Heart right ventricle (tissue), 16 donors: ENCODE data around the gene ZNF609. TPM values are rescaled to one million over a fixed set of nuclear protein-coding genes. Genes with fewer than 3 reads are reported as not detected.

Experiments used
- ATAC-seq, 8 donors: fragments of 200-7000 bp; cut with Tn5 transposase; one replicate each; pipeline ENCODE4 v1.9.1; 2020; ENCODE audit warnings: mild to moderate bottlenecking in 8 of 8, moderate library complexity in 8 of 8, moderate number of reproducible peaks in 1 of 8
- DNase-seq, 2 donors: peaks; one replicate each; pipeline ENCODE4 v3.0.0-alpha.2; 2020
- H3K27ac ChIP-seq, 10 donors: fragments of 200-600 bp; sonication (generic) in 2 of 10; one replicate each; pipeline versions ENCODE4 v1.5.0 to v1.8.0; 2020 to 2022; ENCODE audit warnings: mild to moderate bottlenecking in 3 of 10
- H3K27me3 ChIP-seq, 7 donors: fragments of 200-600 bp; one replicate each; pipeline ENCODE4 v1.8.0; 2021 to 2022; ENCODE audit warnings: mild to moderate bottlenecking in 2 of 7
- H3K36me3 ChIP-seq, 9 donors: fragments of 200-600 bp; sonication (generic) in 1 of 9; one replicate each; pipeline versions ENCODE4 v1.5.0 to v1.8.0; 2020 to 2022; ENCODE audit warnings: mild to moderate bottlenecking in 2 of 9
- H3K4me1 ChIP-seq, 9 donors: fragments of 200-600 bp; sonication (generic) in 1 of 9; one replicate each; pipeline versions ENCODE4 v1.5.0 to v1.8.0; 2020 to 2022; ENCODE audit warnings: mild to moderate bottlenecking in 4 of 9
- H3K4me3 ChIP-seq, 10 donors: fragments of 200-600 bp; sonication (generic) in 2 of 10; one replicate each; pipeline versions ENCODE4 v1.5.0 to v1.8.0; 2020 to 2022; ENCODE audit warnings: mild to moderate bottlenecking in 7 of 10, moderate library complexity in 2 of 10
- H3K9me3 ChIP-seq, 11 donors: fragments of 200-600 bp in 10 of 11; sonication (generic) in 2 of 11; one replicate each; pipeline versions ENCODE4 v1.5.0 to v1.8.0; 2013 to 2022; ENCODE audit warnings: mild to moderate bottlenecking in 2 of 11, control low read depth in 1 of 11, moderate library complexity in 1 of 11
- CTCF ChIP-seq, 9 donors: fragments of 200-600 bp; sonication (generic) in 2 of 9; IDR thresholded peaks; one replicate each; pipeline versions ENCODE4 v1.5.0 to v1.8.0; 2021 to 2022; ENCODE audit warnings: antibody characterized with exemption in 9 of 9, mild to moderate bottlenecking in 5 of 9, moderate library complexity in 1 of 9
- WGBS, 2 donors: extraction: QIAGEN DNeasy Blood & Tissue Kit; methylation state at CpG; one replicate each; pipeline ENCODE4 v1.1.7; 2013; ENCODE audit warnings: inconsistent platforms in 1 of 2; 5-methylcytosine and 5-hydroxymethylcytosine counted together
- intact Hi-C, 10 donors: fragments of 100-400 bp; cut with DNase I; formaldehyde crosslinking; loops; one replicate each; pipeline versions ENCODE4 v1.11.1 to v1.14.2; 2022
- polyA plus RNA-seq, 2 donors: library from polyadenylated mRNA; stranded (reverse); fragments of 200-250 nt; gene quantifications; one replicate each; pipeline ENCODE4 v1.2.3, GENCODE V29; 2013
- total RNA-seq, 10 donors: library from RNA; stranded (reverse); fragmentation: NEBNext Ultra II Directional in 3 of 10; extraction: Animal tissue kit (Norgen Biotek cat#: 25700) in 3 of 10; gene quantifications; one replicate each; pipeline versions ENCODE4 v1.2.1 to v1.2.4, GENCODE V29; 2021 to 2023
- donor health status: Arrhythmogenic right ventricular cardiomyopathy.
- donor health status: ischemic (EF 13 %, LVEDD 7.1; RV severe dilation, severe dysfunction).
- donor health status: healthy with polysubstance abuse.
- donor health status: DM: no; HTN: yes; CAD: no.
- donor health status: DM: no; HTN: no; CAD: no.
- donor health status: ischemic (EF 25% LVEDD 6.9; RV normal size, moderate dysfunction).
- donor health status: ischemic (EF 25% LVEDD 5.7; RV mildly dilated, moderate dysfunction).
- donor health status: healthy.
- donor health status: DM: yes; HTN: yes; CAD: no.
- donor health status: Ischemic cardiomyopathy.
- donor health status: ischemic (EF 35%, LVEDD 5.7; RV mildly dilated, moderate dysfunction).
- donor health status: nonischemic (EF 11% LVEDD 7.7; RV severe dilation, severe dysfunction).
- donor health status: DM: yes; HTN: yes; CAD: no.
- donor health status: PGD.
- donor health status: ischemic (EF 29% LVEDD 5.4; RV normal size, mild dysfunction).
- donor health status: nonischemic (EF 23%, LVEDD 6.1; RV moderate dilation, normal function).

ZNF609 gene
- total and polyA plus RNA-seq, 12 donors: 4.0 to 19.2 (median 15.8) TPM

DNA sequence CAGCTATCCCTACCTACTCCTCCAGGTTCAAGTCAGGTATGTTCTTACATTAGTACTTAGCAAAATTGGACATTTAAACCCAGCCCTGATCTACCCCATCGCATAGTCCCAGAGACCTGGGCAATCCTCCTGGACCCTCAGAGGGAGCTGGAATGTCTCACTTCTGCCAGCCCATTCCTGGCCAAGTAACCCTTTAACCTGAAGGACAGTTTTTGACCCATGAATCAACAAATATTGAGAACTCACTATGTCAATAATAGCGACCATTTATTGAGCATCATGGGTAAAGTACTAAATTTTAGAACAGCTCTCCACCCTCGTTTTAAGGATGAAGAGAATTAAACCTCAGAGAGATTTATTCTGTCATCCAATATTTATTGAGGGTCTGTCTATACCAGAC lies 244.6 kb downstream of the ZNF609 start:
- intact Hi-C loops: no loop called here
- no peak for DNase-seq
- Histone ChIP-seq H3K9me3 (no peaks in the 10 kb centered on the region), H3K27me3 (no peaks in the 10 kb centered on the region), H3K4me3 (no peak overlapping the region), H3K4me1 (peaks cover 15 to 33% (median 29%) of the 10 kb centered on the region in 9 donors), H3K36me3 (peaks cover 0 to 15% (median 0%) of the 10 kb centered on the region in 9 donors), H3K27ac (no peak overlapping the region)
- ATAC-seq: no peak
- WGBS, 2 donors: 91 to 93% methylated on average over 3 of the region's 3 CpGs
- no peak for TF ChIP-seq CTCF (IDR thresholded peaks at IDR 0.05)

DNA sequence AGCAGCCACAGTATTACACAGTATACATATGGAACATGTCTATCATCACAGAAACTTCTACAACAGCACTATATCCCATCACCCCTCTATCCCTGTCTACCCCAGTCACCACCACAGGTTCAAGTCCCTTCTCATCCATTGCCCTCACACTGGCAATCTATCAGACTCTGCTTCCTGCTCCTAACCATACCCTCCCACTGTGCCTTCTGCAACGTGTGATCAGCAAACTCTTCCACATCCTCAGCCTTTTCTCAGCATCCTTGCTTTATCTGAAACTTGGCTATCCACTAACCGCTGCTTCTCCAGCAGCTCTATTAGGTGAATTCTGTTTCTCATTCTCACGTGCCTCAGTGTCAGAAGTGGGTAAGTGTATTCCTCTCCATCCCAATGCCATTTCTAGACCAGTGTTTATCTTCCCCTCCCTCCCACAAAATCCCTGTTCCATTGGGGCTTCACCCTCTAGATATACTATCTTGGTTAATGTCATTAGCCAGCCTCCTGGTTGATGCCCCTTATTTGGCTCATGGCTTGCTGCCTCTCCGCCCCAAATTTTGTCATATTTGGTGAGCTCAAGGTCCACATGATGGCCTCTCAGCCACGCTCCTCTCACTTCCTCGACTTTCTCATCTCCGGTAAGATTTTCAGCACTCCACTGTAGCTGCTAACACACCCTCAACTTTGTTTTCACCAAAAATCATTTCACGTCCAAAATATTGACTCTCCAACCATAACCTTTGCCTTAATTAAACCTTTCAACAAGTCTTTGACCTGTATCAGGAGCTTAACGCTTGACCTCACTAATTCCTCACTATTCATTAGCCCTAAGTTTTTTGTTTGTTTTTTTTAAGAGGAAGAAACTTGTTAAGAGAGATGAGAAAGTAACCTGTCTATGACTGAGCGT lies 245.9 kb downstream of the ZNF609 start:
- intact Hi-C loops: no loop called here
- Histone ChIP-seq H3K27me3 (no peaks in the 10 kb centered on the region), H3K9me3 (no peaks in the 10 kb centered on the region), H3K4me3 (no peak overlapping the region), H3K27ac (no peak overlapping the region), H3K4me1 (peaks cover 5 to 20% (median 17%) of the 10 kb centered on the region in 9 donors), H3K36me3 (peaks cover 0 to 24% (median 0%) of the 10 kb centered on the region in 9 donors)
- WGBS, 2 donors: 89 to 90% methylated on average over 10 of the region's 10 CpGs
- ATAC-seq (no peak), DNase-seq (no peak)
- no peak for TF ChIP-seq CTCF (IDR thresholded peaks at IDR 0.05)

- peaks cover 0 to 51% (median 0%) of the 10 kb centered on the region in 9 donors for H3K36me3 ChIP-seq
These were observed 250.5 kb downstream of the ZNF609 start for GRCh38 chr15:64710676-64711428.

More at GRCh38 chr15:64710676-64711428, 250.5 kb downstream of the ZNF609 start:
- intact Hi-C loops: no loop called here
- no peak for DNase-seq
- WGBS, 2 donors: 92 to 95% methylated on average over 7 of the region's 7 CpGs
- Histone ChIP-seq H3K27me3 (no peaks in the 10 kb centered on the region), H3K9me3 (no peaks in the 10 kb centered on the region), H3K4me1 (no peaks in the 10 kb centered on the region), H3K27ac (no peak overlapping the region), H3K4me3 (no peak overlapping the region)
- no peak for TF ChIP-seq CTCF (IDR thresholded peaks at IDR 0.05)
- no peak for ATAC-seq
